ENCODE data around the gene ZFPL1.

ZFPL1 gene

GRCh38 chr11:65083834-65084597, at the start of gene ZFPL1, which contains the start of gene CDCA5:
TSS of gene ZFPL1 (plus strand) at chr11:65084222. CDS start at chr11:65084699, 477 bp downstream.
TSS of gene CDCA5 (minus strand) at chr11:65084040. CDS start at chr11:65083978, 62 bp downstream.
- peak; percentile 92 to 95 for DNase-seq (ENCODE audit: low read depth in 1 of 2, low spot score in 1 of 2)

GRCh38 chr11:65034423-65034822, 49.6 kb upstream of the ZFPL1 start:
- DNase-seq (ENCODE audit: low read depth in 1 of 2, low spot score in 1 of 2) = no peak

- DNase-seq (ENCODE audit: low read depth in 1 of 2, low spot score in 1 of 2) = no peak
Observed at GRCh38 chr11:65035579-65035978, 48.4 kb upstream of the ZFPL1 start.

GRCh38 chr11:65036931-65037330, 47.1 kb upstream of the ZFPL1 start:
- DNase-seq (ENCODE audit: low read depth in 1 of 2, low spot score in 1 of 2) = no peak

GRCh38 chr11:65040520-65040846, 43.5 kb upstream of the ZFPL1 start:
- no peak for DNase-seq (ENCODE audit: low read depth in 1 of 2, low spot score in 1 of 2)

GRCh38 chr11:65040847-65041622, 43.0 kb upstream of the ZFPL1 start, which contains the start of gene SAC3D1:
TSS of gene SAC3D1 (plus strand) at chr11:65041210. CDS start at chr11:65041293, 83 bp downstream.
- DNase-seq (ENCODE audit: low read depth in 1 of 2, low spot score in 1 of 2) = peak; percentile 73 to 76

- no peak for DNase-seq (ENCODE audit: low read depth in 1 of 2, low spot score in 1 of 2)
Observed at GRCh38 chr11:65042891-65043290, 41.1 kb upstream of the ZFPL1 start.

GRCh38 chr11:65043881-65044501, 40.0 kb upstream of the ZFPL1 start:
- DNase-seq (ENCODE audit: low read depth in 1 of 2, low spot score in 1 of 2) = no peak

GRCh38 chr11:65045061-65045460, 39.0 kb upstream of the ZFPL1 start:
- no peak for DNase-seq (ENCODE audit: low read depth in 1 of 2, low spot score in 1 of 2)

GRCh38 chr11:65045728-65046127, 38.3 kb upstream of the ZFPL1 start:
- no peak for DNase-seq (ENCODE audit: low read depth in 1 of 2, low spot score in 1 of 2)

- DNase-seq (ENCODE audit: low read depth in 1 of 2, low spot score in 1 of 2) = no peak
Observed at GRCh38 chr11:65047581-65048422, 36.2 kb upstream of the ZFPL1 start.

GRCh38 chr11:65051398-65051858, 32.6 kb upstream of the ZFPL1 start:
- DNase-seq (ENCODE audit: low read depth in 1 of 2, low spot score in 1 of 2) = no peak

- no peak for DNase-seq (ENCODE audit: low read depth in 1 of 2, low spot score in 1 of 2)
Observed at GRCh38 chr11:65053827-65054508, 30.1 kb upstream of the ZFPL1 start.

- DNase-seq (ENCODE audit: low read depth in 1 of 2, low spot score in 1 of 2) = no peak
Observed at GRCh38 chr11:65055538-65055937, 28.5 kb upstream of the ZFPL1 start.

- no peak for DNase-seq (ENCODE audit: low read depth in 1 of 2, low spot score in 1 of 2)
Observed at GRCh38 chr11:65056999-65057398, 27.0 kb upstream of the ZFPL1 start.

- no peak for DNase-seq (ENCODE audit: low read depth in 1 of 2, low spot score in 1 of 2)
Observed at GRCh38 chr11:65057526-65057925, 26.5 kb upstream of the ZFPL1 start.

- no peak for DNase-seq (ENCODE audit: low read depth in 1 of 2, low spot score in 1 of 2)
Observed at GRCh38 chr11:65058012-65058411, 26.0 kb upstream of the ZFPL1 start.

- DNase-seq (ENCODE audit: low read depth in 1 of 2, low spot score in 1 of 2) = no peak
Observed at GRCh38 chr11:65058419-65059054, 25.5 kb upstream of the ZFPL1 start, which contains the start of gene NAALADL1. TSS of gene NAALADL1 (minus strand) at chr11:65058553. CDS start at chr11:65058521, 32 bp downstream.

- no peak for DNase-seq (ENCODE audit: low read depth in 1 of 2, low spot score in 1 of 2)
Observed at GRCh38 chr11:65059523-65059922, 24.5 kb upstream of the ZFPL1 start.
